Nucleus accumbens (tissue), 56 donors: Measurements from ENCODE around the gene IQCB1.
A peak's percentile ranks its signal among the peaks of the same experiment; 100 is the strongest.
"Not testable (repeated sequence)": the region's sequence is repeated elsewhere in the genome, so short reads cannot be mapped to it uniquely, and the experiment has no call there.

Source experiments
- DNase-seq, 56 donors: peaks; one replicate each; lab custom pipeline; 2025; lab: John Stamatoyannopoulos, UW

IQCB1 gene

GRCh38 chr3:121834671-121835464 lies at the start of gene IQCB1, which contains the start of gene EAF2:
IQCB1 (minus strand) TSS chr3:121835060; CDS start chr3:121828960, 6,100 bp downstream.
EAF2 (plus strand) TSS chr3:121835209; CDS start chr3:121835286, 77 bp downstream.
- DNase-seq = peak; percentile 58 to 98 (median 93)

DNA sequence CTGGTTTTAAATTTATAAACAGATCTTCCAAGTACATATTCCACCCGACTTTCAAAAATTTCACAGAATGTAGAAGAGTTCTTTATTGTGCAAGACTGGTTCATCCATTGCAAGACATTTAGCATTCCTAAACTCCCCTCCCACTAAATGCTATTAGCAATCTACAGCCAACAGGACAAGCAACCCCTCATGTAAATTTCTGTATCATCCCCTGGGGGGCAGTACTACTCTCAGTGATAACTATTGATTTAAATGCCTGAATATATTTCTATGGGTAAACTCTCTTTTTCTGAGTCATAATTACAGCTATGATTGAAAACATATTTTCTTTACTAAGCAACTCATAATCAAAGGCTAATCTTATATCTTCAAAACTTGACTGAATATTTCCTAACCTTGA lies 48.6 kb upstream of the IQCB1 start:
- DNase-seq = no peak

GRCh38 chr3:121878411-121878810 lies 43.6 kb upstream of the IQCB1 start:
- no peak for DNase-seq

DNA sequence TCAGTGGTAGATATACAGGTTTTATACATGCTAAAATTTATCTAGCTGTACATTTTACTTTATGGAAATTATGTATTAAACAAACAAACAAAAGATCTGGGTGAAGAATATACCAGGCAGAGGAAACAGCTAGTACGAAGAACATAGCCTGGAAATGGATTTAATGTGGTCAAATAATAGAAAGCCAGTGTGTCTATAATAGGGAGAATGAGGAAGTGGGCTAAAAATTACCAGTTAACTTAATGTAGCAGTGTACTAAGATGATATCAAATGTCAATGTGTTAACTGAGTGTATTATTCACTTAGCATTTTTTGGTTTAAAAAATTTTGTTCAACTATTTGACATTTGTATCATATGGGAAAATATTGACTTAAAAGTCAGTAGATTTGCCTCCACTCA lies 36.6 kb upstream of the IQCB1 start:
- no peak for DNase-seq

DNA sequence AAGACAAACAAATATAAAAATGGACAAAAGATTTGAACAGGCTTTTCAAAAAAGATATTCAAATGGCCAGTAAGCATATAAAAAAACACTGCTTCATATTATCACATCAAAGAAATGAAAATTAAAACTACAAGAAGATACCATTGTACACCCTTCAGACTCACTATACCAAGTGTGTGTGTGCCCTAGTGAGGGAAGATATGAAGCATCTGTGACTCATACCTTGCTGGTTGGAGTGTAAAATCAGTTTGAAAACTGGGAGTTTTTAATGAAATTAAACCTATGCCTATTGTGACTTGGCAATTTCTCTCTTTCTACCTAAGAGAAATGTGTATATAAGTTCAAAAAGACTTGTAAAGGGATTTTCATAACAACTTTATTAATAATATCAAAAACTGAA lies 35.9 kb upstream of the IQCB1 start:
- DNase-seq = no peak

GRCh38 chr3:121869736-121870135 lies 34.9 kb upstream of the IQCB1 start:
- no peak for DNase-seq

GRCh38 chr3:121863801-121864200 lies 28.9 kb upstream of the IQCB1 start:
- no peak for DNase-seq

DNA sequence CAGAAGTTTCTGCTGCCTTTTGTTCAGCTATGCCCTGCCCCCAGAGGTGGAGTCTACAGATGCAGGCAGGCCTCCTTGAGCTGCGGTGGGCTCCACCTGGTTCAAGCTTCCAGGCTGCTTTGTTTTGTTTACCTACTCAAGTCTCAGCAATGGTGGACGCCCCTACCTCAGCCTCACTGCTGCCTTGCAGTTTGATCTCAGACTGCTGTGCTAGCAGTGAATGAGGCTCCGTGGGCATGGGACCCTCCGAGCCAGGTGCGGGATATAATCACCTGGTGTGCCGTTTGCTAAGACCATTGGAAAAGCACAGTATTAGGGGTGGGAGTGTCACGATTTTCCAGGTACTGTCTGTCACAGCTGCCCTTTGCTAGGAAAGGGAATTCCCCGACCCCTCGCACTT lies 28.4 kb upstream of the IQCB1 start:
- not testable (repeated sequence) for DNase-seq

DNA sequence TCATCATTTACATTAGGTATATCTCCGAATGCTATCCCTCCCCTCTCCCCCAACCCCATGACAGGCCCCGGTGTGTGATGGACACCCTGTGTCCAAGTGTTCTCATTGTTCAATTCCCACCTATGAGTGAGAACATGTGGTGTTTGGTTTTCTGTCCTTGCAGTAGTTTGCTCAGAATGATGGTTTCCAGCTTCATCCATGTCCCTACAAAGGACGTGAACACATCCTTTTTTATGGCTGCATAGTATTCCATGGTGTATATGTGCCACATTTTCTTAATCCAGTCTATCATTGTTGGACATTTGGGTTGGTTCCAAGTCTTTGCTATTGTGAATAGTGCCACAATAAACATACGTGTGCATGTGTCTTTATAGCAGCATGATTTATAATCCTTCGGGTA lies 22.9 kb upstream of the IQCB1 start:
- not testable (repeated sequence) for DNase-seq

GRCh38 chr3:121855555-121855954 lies 20.7 kb upstream of the IQCB1 start:
- no peak for DNase-seq

- DNase-seq = no peak
These were observed 17.4 kb upstream of the IQCB1 start for GRCh38 chr3:121852256-121852655.

DNA sequence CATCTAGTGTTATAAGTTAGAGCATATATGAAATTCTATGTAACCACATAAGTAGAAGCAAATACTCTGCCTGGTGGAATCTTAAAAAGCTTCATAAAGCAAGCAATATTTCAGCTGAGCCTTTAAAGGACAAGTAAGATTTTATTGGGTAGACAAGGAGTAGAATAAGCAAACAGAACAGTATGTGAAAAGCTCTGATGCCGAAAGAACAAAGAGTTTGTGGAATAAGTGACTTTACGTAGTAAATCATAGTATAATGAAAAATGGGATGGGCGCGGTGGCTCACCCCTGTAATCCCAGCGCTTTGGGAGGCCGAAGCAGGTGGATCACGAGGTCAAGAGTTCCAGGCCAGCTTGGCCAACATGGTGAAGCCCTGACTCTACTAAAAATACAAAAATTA lies 10.0 kb upstream of the IQCB1 start:
- no peak for DNase-seq

DNA sequence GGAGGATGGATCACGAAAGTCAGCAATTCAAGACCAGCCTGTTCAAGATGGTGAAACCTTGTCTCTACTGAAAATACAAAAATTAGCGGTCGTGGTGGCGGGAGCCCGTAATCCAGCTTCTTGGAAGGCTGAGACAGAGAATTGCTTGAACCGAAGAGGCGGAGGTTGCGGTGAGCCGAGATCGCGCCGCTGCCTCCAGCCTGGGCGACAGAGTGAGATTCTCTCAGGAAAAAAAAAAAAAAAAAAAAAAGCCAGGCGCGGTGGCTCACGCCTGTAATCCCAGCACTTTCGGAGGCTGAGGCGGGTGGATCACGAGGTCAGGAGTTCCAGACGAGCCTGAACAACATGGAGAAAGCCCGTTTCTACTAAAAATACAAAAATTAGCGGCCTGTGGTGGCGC lies 5.1 kb upstream of the IQCB1 start:
- no peak for DNase-seq

GRCh38 chr3:121836481-121836880 lies 1.6 kb upstream of the IQCB1 start:
- no peak for DNase-seq

DNA sequence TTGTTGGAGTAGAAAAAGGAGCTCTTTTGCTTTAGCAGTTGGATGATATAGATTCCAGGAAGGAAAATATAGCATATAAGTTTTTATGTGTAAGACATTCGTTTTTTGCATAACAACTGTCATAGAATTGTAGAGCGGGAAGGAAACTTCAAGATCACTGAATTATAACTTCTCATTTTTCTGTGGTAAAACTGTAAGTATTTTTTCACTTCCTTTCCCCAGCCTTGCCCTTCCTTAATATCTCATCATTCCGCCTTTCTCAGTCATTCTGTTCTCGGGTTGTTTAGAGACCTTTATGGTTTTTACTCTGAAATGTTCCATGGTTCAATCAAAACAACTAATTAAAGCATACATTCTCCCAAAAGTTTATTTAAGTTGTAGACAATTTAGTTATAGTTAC lies 1.2 kb upstream of the IQCB1 start:
- no peak for DNase-seq

DNA sequence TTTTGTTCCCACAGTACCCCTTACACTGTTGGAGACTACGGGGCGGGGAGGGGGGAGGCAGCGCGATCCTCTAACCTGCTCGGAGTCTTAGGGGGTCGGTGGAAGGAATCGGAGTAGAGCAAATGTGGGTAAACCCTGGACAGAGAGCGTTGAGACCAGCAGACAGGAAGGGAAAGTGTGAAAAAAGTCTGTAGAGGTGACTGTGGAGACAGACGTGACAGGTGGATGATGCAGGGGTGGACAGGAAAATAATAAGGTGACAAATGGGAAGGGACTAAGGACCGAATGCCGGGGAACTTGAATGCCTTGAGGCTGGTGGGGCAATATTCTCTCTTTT lies 573 bp upstream of the IQCB1 start:
- DNase-seq = peak in 4 of 56 donors; percentile 18 to 36 (median 27)

DNA sequence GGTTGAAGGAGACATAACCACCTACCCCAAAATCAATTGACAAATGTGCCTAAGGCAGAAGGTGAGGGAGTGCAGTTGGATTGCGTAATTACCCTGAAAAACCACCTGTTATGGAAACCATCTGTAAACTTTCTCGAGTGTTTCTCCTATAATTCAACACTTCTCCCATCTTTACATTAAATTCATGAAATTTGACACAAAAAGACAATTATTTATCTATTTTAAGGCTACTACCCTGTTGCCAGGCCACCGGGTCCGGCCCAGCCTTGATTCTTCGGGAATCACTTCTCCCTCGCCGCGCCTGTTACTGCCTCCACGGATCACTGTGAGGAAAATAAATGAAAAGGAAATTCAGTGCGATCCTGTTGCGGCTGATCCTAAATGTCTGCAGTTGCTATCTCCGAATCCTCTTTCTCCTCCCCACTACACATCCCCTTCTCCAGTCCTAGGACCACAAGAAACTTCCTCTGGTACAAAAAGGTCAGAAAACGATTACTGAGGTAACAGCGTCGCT lies 646 bp downstream of the IQCB1 start:
- peak in 5 of 56 donors; percentile 3 to 29 (median 20) for DNase-seq

- no peak for DNase-seq
These were observed 11.9 kb downstream of the IQCB1 start for GRCh38 chr3:121822973-121823372.

DNA sequence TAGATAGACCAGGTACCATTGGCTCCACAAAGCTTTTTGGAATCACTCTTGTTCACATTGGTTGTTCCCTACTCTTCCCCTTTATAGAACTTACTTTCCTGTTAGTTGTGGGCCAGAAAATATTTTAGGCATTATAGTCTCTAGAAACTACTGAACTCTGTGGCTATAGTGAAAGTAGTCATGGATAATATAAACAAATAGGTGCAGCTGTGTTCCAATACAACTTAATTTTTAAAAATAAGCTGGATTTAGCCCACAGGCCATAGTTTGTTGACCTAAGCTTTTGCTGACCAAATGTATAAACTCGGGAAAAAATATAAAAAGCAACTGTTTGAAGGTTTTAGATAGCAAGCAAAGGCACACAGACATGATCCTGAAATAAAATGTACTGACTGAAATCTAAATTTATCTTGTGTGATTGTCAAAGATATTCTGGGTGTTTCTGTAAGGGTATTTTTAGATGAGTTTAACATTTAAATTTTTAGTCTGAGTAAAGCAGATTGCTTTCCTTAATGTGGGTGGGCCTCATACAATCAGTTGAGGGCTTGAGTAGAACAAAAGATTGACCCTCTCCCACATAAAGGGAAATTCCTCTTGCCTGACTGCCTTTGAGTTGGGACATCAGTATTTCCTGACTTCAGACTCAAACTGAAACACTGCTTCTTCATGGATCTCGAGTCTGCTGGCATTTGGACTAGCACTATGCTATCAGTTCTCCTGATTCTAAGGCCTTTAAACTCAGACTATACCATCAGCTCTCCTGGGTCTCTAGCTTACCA lies 13.2 kb downstream of the IQCB1 start:
- no peak for DNase-seq

- DNase-seq = no peak
These were observed 15.6 kb downstream of the IQCB1 start for GRCh38 chr3:121819236-121819635.

DNA sequence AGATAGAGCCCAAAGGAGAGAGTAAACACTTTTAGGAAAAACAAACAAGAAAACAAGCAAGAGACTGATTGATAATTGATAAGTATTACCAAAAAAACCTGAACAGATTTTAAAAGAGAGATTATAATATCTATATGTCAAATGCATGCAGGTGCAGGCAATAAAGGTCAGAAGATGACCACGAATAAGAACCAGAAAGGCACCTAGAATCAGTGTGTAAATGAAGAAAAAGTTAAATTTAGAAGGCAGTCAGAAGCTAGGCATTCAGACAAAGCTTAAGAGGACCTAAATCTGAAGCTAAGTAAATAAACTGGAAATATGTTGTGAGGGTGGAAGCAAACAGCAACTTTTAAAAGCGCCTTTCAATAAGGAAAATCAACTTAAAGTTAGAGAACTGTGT lies 16.3 kb downstream of the IQCB1 start:
- DNase-seq = no peak

DNA sequence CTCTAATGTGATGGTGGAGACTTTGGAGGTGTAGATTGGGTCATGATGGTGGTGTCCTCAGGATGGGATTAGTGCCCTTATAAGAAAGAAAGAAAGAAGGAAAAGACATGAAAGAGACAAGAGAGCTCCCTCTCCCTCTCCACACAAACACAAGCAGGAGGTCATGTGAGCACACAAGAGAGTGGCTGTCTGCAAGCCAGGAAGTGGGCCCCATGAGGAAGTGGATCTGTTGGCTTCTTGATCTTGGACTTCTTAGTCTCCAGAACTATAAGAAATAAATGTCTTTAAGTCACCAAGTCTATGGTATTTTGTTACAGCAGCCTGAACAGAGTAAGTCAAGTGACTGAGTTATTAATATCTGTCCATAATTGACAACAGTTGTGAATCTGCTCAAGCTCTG lies 17.1 kb downstream of the IQCB1 start:
- DNase-seq = no peak
